Measurements from ENCODE around the gene LTC4S. TPM values are rescaled to one million over a fixed set of nuclear protein-coding genes. Genes with fewer than 3 reads are reported as not detected.

Gene LTC4S
- total RNA-seq, 4 donors from 2014 or later = 3.0 to 3.8 (median 3.2) TPM; not detected in 1

GRCh38 chr5:179796877-179797608 is 3.3 kb downstream of the LTC4S start:
- peaks cover 22 to 53% (median 32%) of the 10 kb centered on the region in 4 donors for H3K4me1 ChIP-seq

GRCh38 chr5:179797741-179798140 is 4.0 kb downstream of the LTC4S start:
- Histone ChIP-seq H3K4me3 (no peak overlapping the region), H3K9me3 (no peaks in the 10 kb centered on the region), H3K4me1 (peaks cover 29 to 54% (median 38%) of the 10 kb centered on the region in 4 donors), H3K27ac (no peak overlapping the region), H3K27me3 (no peaks in the 10 kb centered on the region), H3K36me3 (peaks cover 0 to 37% (median 23%) of the 10 kb centered on the region in 4 donors)
- in situ Hi-C loops (cut with MboI; ENCODE audit: low pct_ligation_motif_present in 1 of 4, low pct_unique_long_range_greater_than_20kb in 1 of 4, low sequenced_read_pairs in 3 of 4) (no loop called here), intact Hi-C loops (cut with DNase I; ENCODE audit: low total_unique reads) (no loop called here)
- no peak for TF ChIP-seq EP300 (IDR thresholded peaks at IDR 0.05; ENCODE audit: low read depth)
- WGBS, 2 donors (ENCODE audit: low coverage in 1 of 2) = 91% methylated on average over 17 of the region's 30 CpGs; no CpG with 5 or more reads in 1 of the 2 donors
- DNase-seq = no peak

More at GRCh38 chr5:179796877-179797608, 3.3 kb downstream of the LTC4S start:
- Histone ChIP-seq H3K9me3 (no peaks in the 10 kb centered on the region), H3K36me3 (peaks cover 0 to 37% (median 23%) of the 10 kb centered on the region in 4 donors), H3K27ac (peak overlapping the region; percentile 88 to 92 (median 90)), H3K27me3 (no peaks in the 10 kb centered on the region), H3K4me3 (peak overlapping the region in 3 of 4 donors; percentile 34 to 72 (median 51))
- in situ Hi-C loops (cut with MboI; ENCODE audit: low pct_ligation_motif_present in 1 of 4, low pct_unique_long_range_greater_than_20kb in 1 of 4, low sequenced_read_pairs in 3 of 4) (no loop called here), intact Hi-C loops (cut with DNase I; ENCODE audit: low total_unique reads) (no loop called here)
- DNase-seq = no peak
- 84 to 90% methylated on average over 5 to 21 of the region's 21 CpGs for WGBS, 2 donors (ENCODE audit: low coverage in 1 of 2)
- TF ChIP-seq POLR2AphosphoS5 (IDR thresholded peaks at IDR 0.05) = no peak
- TF ChIP-seq EP300 (IDR thresholded peaks at IDR 0.05; ENCODE audit: low read depth) = no peak
- no peak for TF ChIP-seq POLR2A (IDR thresholded peaks at IDR 0.05)
- TF ChIP-seq, protein P1, sequence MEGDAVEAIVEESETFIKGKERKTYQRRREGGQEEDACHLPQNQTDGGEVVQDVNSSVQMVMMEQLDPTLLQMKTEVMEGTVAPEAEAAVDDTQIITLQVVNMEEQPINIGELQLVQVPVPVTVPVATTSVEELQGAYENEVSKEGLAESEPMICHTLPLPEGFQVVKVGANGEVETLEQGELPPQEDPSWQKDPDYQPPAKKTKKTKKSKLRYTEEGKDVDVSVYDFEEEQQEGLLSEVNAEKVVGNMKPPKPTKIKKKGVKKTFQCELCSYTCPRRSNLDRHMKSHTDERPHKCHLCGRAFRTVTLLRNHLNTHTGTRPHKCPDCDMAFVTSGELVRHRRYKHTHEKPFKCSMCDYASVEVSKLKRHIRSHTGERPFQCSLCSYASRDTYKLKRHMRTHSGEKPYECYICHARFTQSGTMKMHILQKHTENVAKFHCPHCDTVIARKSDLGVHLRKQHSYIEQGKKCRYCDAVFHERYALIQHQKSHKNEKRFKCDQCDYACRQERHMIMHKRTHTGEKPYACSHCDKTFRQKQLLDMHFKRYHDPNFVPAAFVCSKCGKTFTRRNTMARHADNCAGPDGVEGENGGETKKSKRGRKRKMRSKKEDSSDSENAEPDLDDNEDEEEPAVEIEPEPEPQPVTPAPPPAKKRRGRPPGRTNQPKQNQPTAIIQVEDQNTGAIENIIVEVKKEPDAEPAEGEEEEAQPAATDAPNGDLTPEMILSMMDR (IDR thresholded peaks at IDR 0.05) = no peak

DNA sequence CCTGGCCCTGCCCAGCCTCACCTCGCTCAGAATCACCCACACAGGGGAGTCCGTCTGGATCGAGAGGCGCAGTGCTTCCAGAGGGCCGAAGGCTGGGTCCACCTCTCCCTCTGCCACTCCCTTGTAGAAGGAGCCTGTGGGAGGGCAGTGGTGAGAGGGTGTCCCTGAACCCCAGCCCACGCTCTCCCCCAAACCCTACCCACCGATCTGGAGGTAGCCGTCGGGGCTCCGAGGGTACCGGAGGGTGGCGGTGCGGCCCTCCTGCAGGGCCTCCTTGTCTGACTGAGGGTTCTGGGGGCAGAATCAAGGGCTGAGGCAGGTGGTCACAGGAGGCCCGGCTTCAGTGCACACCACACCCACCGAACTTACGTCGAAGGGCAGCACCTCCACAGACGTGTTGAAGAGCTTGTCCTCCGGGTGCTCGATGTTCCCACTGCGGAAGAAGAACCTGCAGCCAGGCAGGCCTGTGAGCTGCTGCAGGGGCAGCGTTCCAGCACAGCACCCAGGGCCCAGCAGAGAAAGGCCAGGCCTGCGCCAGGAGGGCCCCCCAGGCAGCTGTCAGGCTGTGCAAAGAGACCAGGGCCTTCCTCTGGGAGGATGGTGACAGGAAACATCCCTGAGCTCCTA is 4.5 kb downstream of the LTC4S start:
- no peak for DNase-seq
- H3K4me3 ChIP-seq = no peak overlapping the region
- 95% methylated on average over 23 of the region's 23 CpGs; no CpG with 5 or more reads in 1 of the 2 donors for WGBS, 2 donors (ENCODE audit: low coverage in 1 of 2)
- in situ Hi-C loops (cut with MboI; ENCODE audit: low pct_ligation_motif_present in 1 of 4, low pct_unique_long_range_greater_than_20kb in 1 of 4, low sequenced_read_pairs in 3 of 4) (no loop called here), intact Hi-C loops (cut with DNase I; ENCODE audit: low total_unique reads) (no loop called here)
- H3K9me3 ChIP-seq = no peaks in the 10 kb centered on the region
- no peak overlapping the region for H3K27ac ChIP-seq
- peaks cover 0 to 37% (median 23%) of the 10 kb centered on the region in 4 donors for H3K36me3 ChIP-seq
- no peak for TF ChIP-seq POLR2AphosphoS5 (IDR thresholded peaks at IDR 0.05)
- TF ChIP-seq POLR2A (IDR thresholded peaks at IDR 0.05) = no peak
- TF ChIP-seq, protein P1 (IDR thresholded peaks at IDR 0.05) = no peak
- no peak for TF ChIP-seq EP300 (IDR thresholded peaks at IDR 0.05; ENCODE audit: low read depth)
- H3K4me1 ChIP-seq = peaks cover 34 to 55% (median 42%) of the 10 kb centered on the region in 4 donors
- no peaks in the 10 kb centered on the region for H3K27me3 ChIP-seq

- no peak overlapping the region for H3K4me3 ChIP-seq
- in situ Hi-C loops (cut with MboI; ENCODE audit: low pct_ligation_motif_present in 1 of 4, low pct_unique_long_range_greater_than_20kb in 1 of 4, low sequenced_read_pairs in 3 of 4) (no loop called here), intact Hi-C loops (cut with DNase I; ENCODE audit: low total_unique reads) (no loop called here)
- no peaks in the 10 kb centered on the region for H3K9me3 ChIP-seq
- peaks cover 0 to 37% (median 23%) of the 10 kb centered on the region in 4 donors for H3K36me3 ChIP-seq
- TF ChIP-seq EP300 (IDR thresholded peaks at IDR 0.05; ENCODE audit: low read depth) (no peak), POLR2A (IDR thresholded peaks at IDR 0.05) (no peak), POLR2AphosphoS5 (IDR thresholded peaks at IDR 0.05) (no peak)
- TF ChIP-seq, protein P1 (IDR thresholded peaks at IDR 0.05) = no peak
- H3K4me1 ChIP-seq = peaks cover 39 to 55% (median 43%) of the 10 kb centered on the region in 4 donors
- WGBS, 2 donors (ENCODE audit: low coverage in 1 of 2) = 96% methylated on average over 31 of the region's 36 CpGs; no CpG with 5 or more reads in 1 of the 2 donors
- H3K27ac ChIP-seq = no peak overlapping the region
- no peak for DNase-seq
- H3K27me3 ChIP-seq = no peaks in the 10 kb centered on the region
These were observed 5.2 kb downstream of the LTC4S start for GRCh38 chr5:179798771-179799643.
